ENCODE data around the gene PCSK6.
"Not testable (repeated sequence)": the region's sequence is repeated elsewhere in the genome, so short reads cannot be mapped to it uniquely, and the experiment has no call there.

- not testable (repeated sequence) for TF ChIP-seq CTCF (IDR thresholded peaks at IDR 0.05; ENCODE audit: poor library complexity, severe bottlenecking); SMC3 (conservative IDR thresholded peaks at IDR 0.05; ENCODE audit: poor library complexity)
Observed at GRCh38 chr15:101375006-101375405, 114.5 kb downstream of the PCSK6 start.

All from neural cell (in vitro differentiated cells).